Brain microvascular endothelial cell (primary cell): ENCODE results near the gene LRRC8D.

Source experiments
- DNase-seq: peaks from one replicate; pipeline ENCODE4 v3.0.0-alpha.2; 2020
- H3K27ac ChIP-seq: fragments of 250-450 bp; sonication (Bioruptor Pico); 2 replicates; pipeline ENCODE4 v1.5.1; 2020; ENCODE audit warnings: mild to moderate bottlenecking, moderate library complexity
- H3K27me3 ChIP-seq: fragments of 250-450 bp; sonication (Bioruptor Pico); replicated peaks from 2 replicates; pipeline ENCODE4 v1.5.1; 2020; ENCODE audit warnings: mild to moderate bottlenecking
- H3K36me3 ChIP-seq: fragments of 250-450 bp; sonication (Bioruptor Pico); replicated peaks from 2 replicates; pipeline ENCODE4 v1.5.1; 2020; ENCODE audit warnings: mild to moderate bottlenecking
- H3K4me3 ChIP-seq: 2 replicates; pipeline ENCODE4 v1.5.1; 2011; ENCODE audit warnings: low read depth, mild to moderate bottlenecking, control low read depth, low read length, moderate library complexity
- in situ Hi-C: cut with HindIII; loops from 2 replicates; pipeline ENCODE4 v1.10.0; 2017; ENCODE audit warnings: low sequenced_read_pairs, low pct_ligation_motif_present
- TF ChIP-seq, protein P1 (sequence below): IDR thresholded peaks from 2 replicates; pipeline ENCODE4 v1.5.1; 2011; ENCODE audit warnings: low read depth, mild to moderate bottlenecking, moderate library complexity, low read length, control low read depth, inconsistent platforms; ENCODE audit errors: missing control alignments

LRRC8D gene

DNA sequence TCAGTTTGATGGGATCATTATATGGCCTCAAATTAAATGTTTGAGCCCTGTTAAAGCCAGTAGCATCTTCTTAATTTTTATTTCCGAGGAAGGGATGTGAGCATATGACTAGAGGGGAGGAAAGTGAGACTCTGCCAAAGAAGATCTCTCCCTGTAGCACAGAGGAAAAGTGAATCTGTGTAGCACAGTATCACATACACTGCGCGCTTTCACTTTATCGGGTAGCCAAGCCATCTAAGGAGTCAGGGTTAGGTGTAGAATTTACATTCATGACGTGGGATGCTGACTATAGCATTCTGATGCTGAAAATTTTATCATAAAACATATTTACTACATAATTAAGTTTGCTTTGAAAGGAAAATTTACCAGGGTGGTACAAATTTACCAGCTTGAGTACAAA is 24.0 kb downstream of the LRRC8D start:
- Histone ChIP-seq H3K27me3 (no peaks in the 10 kb centered on the region), H3K4me3 (no peak overlapping the region), H3K27ac (no peak overlapping the region), H3K36me3 (no peaks in the 10 kb centered on the region)
- TF ChIP-seq, protein P1, sequence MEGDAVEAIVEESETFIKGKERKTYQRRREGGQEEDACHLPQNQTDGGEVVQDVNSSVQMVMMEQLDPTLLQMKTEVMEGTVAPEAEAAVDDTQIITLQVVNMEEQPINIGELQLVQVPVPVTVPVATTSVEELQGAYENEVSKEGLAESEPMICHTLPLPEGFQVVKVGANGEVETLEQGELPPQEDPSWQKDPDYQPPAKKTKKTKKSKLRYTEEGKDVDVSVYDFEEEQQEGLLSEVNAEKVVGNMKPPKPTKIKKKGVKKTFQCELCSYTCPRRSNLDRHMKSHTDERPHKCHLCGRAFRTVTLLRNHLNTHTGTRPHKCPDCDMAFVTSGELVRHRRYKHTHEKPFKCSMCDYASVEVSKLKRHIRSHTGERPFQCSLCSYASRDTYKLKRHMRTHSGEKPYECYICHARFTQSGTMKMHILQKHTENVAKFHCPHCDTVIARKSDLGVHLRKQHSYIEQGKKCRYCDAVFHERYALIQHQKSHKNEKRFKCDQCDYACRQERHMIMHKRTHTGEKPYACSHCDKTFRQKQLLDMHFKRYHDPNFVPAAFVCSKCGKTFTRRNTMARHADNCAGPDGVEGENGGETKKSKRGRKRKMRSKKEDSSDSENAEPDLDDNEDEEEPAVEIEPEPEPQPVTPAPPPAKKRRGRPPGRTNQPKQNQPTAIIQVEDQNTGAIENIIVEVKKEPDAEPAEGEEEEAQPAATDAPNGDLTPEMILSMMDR = no peak
- no peak for DNase-seq
- in situ Hi-C loops = no loop called here

GRCh38 chr1:89847191-89847729 is 26.4 kb downstream of the LRRC8D start:
- Histone ChIP-seq H3K27ac (no peak overlapping the region), H3K27me3 (no peaks in the 10 kb centered on the region), H3K4me3 (no peak overlapping the region), H3K36me3 (no peaks in the 10 kb centered on the region)
- TF ChIP-seq, protein P1 = no peak
- in situ Hi-C loops = no loop called here
- no peak for DNase-seq

DNA sequence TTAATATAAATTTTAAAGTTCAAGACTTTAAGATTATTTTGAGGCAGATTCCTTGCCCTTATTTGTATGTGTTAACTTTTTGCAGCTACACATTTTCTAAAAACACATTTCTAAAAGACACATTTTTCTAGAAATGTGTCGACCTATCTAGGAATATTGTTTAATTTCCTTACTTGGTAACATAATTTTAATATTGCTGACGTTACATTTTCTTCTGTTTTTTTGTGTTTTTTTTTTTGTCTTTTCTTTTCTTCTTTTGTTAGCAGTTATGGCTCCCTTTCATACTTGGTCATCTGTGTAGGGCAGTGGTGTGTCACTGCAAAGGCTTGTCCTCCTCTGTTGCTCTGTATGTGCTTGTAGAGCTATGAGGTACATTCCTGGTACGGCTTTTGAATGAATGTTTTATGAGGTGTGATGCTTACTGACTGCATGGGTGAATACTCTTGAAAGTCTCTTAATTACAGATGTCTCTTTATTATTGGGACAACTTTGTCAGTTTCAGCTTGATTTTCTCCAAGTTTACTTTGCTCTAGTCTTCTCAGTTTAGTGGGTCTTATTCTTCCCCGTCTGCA is 30.1 kb downstream of the LRRC8D start:
- Histone ChIP-seq H3K27me3 (no peaks in the 10 kb centered on the region), H3K27ac (no peak overlapping the region), H3K4me3 (no peak overlapping the region), H3K36me3 (no peaks in the 10 kb centered on the region)
- in situ Hi-C loops = no loop called here
- no peak for DNase-seq
- TF ChIP-seq, protein P1 = no peak

DNA sequence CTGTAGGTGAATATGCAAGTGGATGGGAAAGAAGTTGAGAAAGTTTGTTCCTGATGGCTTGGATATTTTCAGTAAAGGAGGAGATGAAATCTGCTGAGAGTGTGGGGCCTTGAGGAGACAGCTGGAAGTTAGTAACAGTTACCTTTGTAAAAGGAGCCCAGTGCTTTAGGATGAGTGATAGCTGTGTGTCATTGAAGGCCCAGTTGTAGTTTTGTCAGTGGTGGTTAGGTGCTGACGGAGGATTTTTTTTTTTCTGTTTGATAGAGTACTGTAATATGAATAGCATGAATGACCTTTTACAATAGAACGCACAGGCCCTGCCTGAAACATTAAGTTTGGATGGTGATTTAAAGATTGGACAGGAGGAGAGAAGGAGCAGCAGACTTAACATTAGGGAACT is 33.3 kb downstream of the LRRC8D start:
- Histone ChIP-seq H3K36me3 (no peaks in the 10 kb centered on the region), H3K27me3 (no peaks in the 10 kb centered on the region), H3K27ac (no peak overlapping the region), H3K4me3 (no peak overlapping the region)
- in situ Hi-C loops = no loop called here
- no peak for DNase-seq
- TF ChIP-seq, protein P1 = no peak

GRCh38 chr1:89855413-89856123 is 34.7 kb downstream of the LRRC8D start:
- in situ Hi-C loops = no loop called here
- Histone ChIP-seq H3K27me3 (no peaks in the 10 kb centered on the region), H3K4me3 (no peak overlapping the region), H3K36me3 (no peaks in the 10 kb centered on the region), H3K27ac (peak overlapping the region; percentile 38)
- TF ChIP-seq, protein P1 = no peak
- DNase-seq = no peak
